Keratinocyte (primary cell): Measurements from ENCODE around the gene LHFPL2. TPM values are rescaled to one million over a fixed set of nuclear protein-coding genes. Genes with fewer than 3 reads are reported as not detected.

Experiments
- DNase-seq: peaks from one replicate; pipeline ENCODE4 v3.0.0-alpha.2; 2011; ENCODE audit warnings: low read depth, missing footprints, low spot score
- FAIRE-seq: peaks from 2 replicates; lab custom pipeline; 2011; peaks lifted over from hg19 to GRCh38; lab: Jason Lieb, UNC
- H2AFZ ChIP-seq: 2 replicates; pipeline ENCODE4 v1.6.0; 2012; ENCODE audit warnings: low read length, control low read depth, inconsistent platforms; ENCODE audit not compliant: control insufficient read depth
- H3K27ac ChIP-seq: 2 replicates; pipeline ENCODE4 v1.5.1; 2011; ENCODE audit warnings: low read length; ENCODE audit not compliant: control insufficient read depth, insufficient read depth
- H3K27me3 ChIP-seq: 3 replicates; pipeline ENCODE4 v1.6.0; 2011; ENCODE audit warnings: low read length; ENCODE audit not compliant: control insufficient read depth, insufficient read depth; ENCODE audit errors: extremely low read depth
- H3K36me3 ChIP-seq, 2 experiments: 2 replicates in 1 of 2; 3 replicates in 1 of 2; pipeline ENCODE4 v1.5.1; 2011; ENCODE audit warnings: low read length in 2 of 2, mild to moderate bottlenecking in 1 of 2; ENCODE audit not compliant: control insufficient read depth in 2 of 2, insufficient read depth in 2 of 2; ENCODE audit errors: extremely low read depth in 1 of 2
- H3K4me1 ChIP-seq: 3 replicates; pipeline ENCODE4 v1.5.1; 2011; ENCODE audit warnings: low read length; ENCODE audit not compliant: control insufficient read depth, insufficient read depth; ENCODE audit errors: extremely low read depth
- H3K4me2 ChIP-seq: 3 replicates; pipeline ENCODE4 v1.6.0; 2011; ENCODE audit warnings: low read depth, low read length; ENCODE audit not compliant: control insufficient read depth, insufficient read depth; ENCODE audit errors: extremely low read depth
- H3K4me3 ChIP-seq, 3 experiments: fragments of 200-600 bp in 1 of 3; sonication (generic) in 1 of 3; 2 replicates in 2 of 3; 3 replicates in 1 of 3; pipeline ENCODE4 v1.5.1; 2011 to 2016; ENCODE audit warnings: low read length in 3 of 3, mild to moderate bottlenecking in 3 of 3, control low read depth in 2 of 3, inconsistent platforms in 1 of 3, low read depth in 1 of 3, mixed read lengths in 1 of 3, mixed run types in 1 of 3, moderate library complexity in 1 of 3; ENCODE audit not compliant: control insufficient read depth in 2 of 3, insufficient read depth in 2 of 3; ENCODE audit errors: extremely low read depth in 1 of 3
- H3K79me2 ChIP-seq: 2 replicates; pipeline ENCODE4 v1.6.0; 2012; ENCODE audit warnings: low read length; ENCODE audit not compliant: control insufficient read depth, insufficient read depth
- H3K9ac ChIP-seq: 3 replicates; pipeline ENCODE4 v1.6.0; 2011; ENCODE audit warnings: low read length; ENCODE audit not compliant: control insufficient read depth, insufficient read depth; ENCODE audit errors: extremely low read depth
- H3K9me1 ChIP-seq: 3 replicates; pipeline ENCODE4 v1.6.0; 2011; ENCODE audit warnings: low read length; ENCODE audit not compliant: control insufficient read depth, insufficient read depth; ENCODE audit errors: extremely low read depth
- H3K9me3 ChIP-seq: 2 replicates; pipeline ENCODE4 v1.5.1; 2012; ENCODE audit warnings: low read depth, low read length; ENCODE audit not compliant: control insufficient read depth
- H4K20me1 ChIP-seq: 3 replicates; pipeline ENCODE4 v1.6.0; 2011; ENCODE audit warnings: low read length; ENCODE audit not compliant: control insufficient read depth, insufficient read depth; ENCODE audit errors: extremely low read depth
- CTCF ChIP-seq, 3 experiments: IDR thresholded peaks in 1 of 3; conservative IDR thresholded peaks in 1 of 3; optimal IDR thresholded peaks in 1 of 3; 2 replicates in 2 of 3; 3 replicates in 1 of 3; pipeline versions ENCODE3 to v1.5.1; 2011; ENCODE audit warnings: low read length in 3 of 3, mild to moderate bottlenecking in 3 of 3, moderate library complexity in 2 of 3, control low read depth in 1 of 3, inconsistent platforms in 1 of 3; ENCODE audit not compliant: insufficient read depth in 2 of 3; ENCODE audit errors: extremely low read depth in 1 of 3
- EZH2 ChIP-seq: IDR thresholded peaks from one replicate; pipeline ENCODE4 v1.6.1; 2012; ENCODE audit warnings: inconsistent platforms, mild to moderate bottlenecking, low read length, moderate library complexity
- dilution Hi-C: fragments of 300-500 bp; cut with MboI; formaldehyde crosslinking; loops from one replicate; pipeline ENCODE4 v1.7.0; 2020; ENCODE audit warnings: low sequenced_read_pairs; ENCODE audit not compliant: extremely low pct_ligation_motif_present
- polyA plus RNA-seq, 5 experiments: library from polyadenylated mRNA; depleted of rRNA in 3 of 5; stranded (reverse) in 3 of 5; stranded (forward) in 1 of 5; unstranded in 1 of 5; fragments of >200 nt; gene quantifications; 1 replicate in 1 of 5; 2 replicates in 3 of 5; 3 replicates in 1 of 5; pipeline versions ENCODE4 v1.2.1 to v1.2.3, GENCODE V29; 2011 to 2012; ENCODE audit warnings: missing spikeins in 2 of 5, low read depth in 1 of 5, low replicate concordance in 1 of 5

Gene LHFPL2
- polyA plus RNA-seq, 1 donor (not counting 4 experiments of a cell fraction or from before 2014, with no cell fraction given) = 11.4 TPM

GRCh38 chr5:78514427-78515330 lies 133.9 kb downstream of the LHFPL2 start:
- DNase-seq (no peak), FAIRE-seq (no peak)
- Histone ChIP-seq H3K27me3 (no peaks in the 10 kb centered on the region), H3K9me1 (no peaks in the 10 kb centered on the region), H4K20me1 (no peaks in the 10 kb centered on the region), H3K27ac (no peak overlapping the region), H3K4me3 (no peak overlapping the region), H3K36me3 (no peaks in the 10 kb centered on the region), H3K4me1 (peaks cover 20% of the 10 kb centered on the region), H3K9ac (no peak overlapping the region), H3K9me3 (no peaks in the 10 kb centered on the region), H3K79me2 (no peaks in the 10 kb centered on the region), H2AFZ (no peak overlapping the region), H3K4me2 (no peak overlapping the region)
- dilution Hi-C loops = no loop called here
- TF ChIP-seq CTCF (optimal IDR thresholded peaks at IDR 0.05 in 1 of 3, IDR thresholded peaks at IDR 0.05 in 1 of 3, conservative IDR thresholded peaks at IDR 0.05 in 1 of 3; ENCODE audit: extremely low read depth in 1 of 3, insufficient read depth in 2 of 3, low read length in 3 of 3) (no peak), EZH2 (no peak)

- no peak overlapping the region for H2AFZ ChIP-seq
- H3K4me2 ChIP-seq = no peak overlapping the region
- FAIRE-seq = no peak
- no peak overlapping the region for H3K27ac ChIP-seq
- H3K9me1 ChIP-seq = no peaks in the 10 kb centered on the region
- no peaks in the 10 kb centered on the region for H3K27me3 ChIP-seq
- H3K4me3 ChIP-seq = no peak overlapping the region
- no peak for DNase-seq
- H4K20me1 ChIP-seq = no peaks in the 10 kb centered on the region
- peaks cover 0 to 2% of the 10 kb centered on the region in 2 experiments for H3K36me3 ChIP-seq
- peaks cover 8% of the 10 kb centered on the region for H3K4me1 ChIP-seq
- no peaks in the 10 kb centered on the region for H3K9me3 ChIP-seq
- no peaks in the 10 kb centered on the region for H3K79me2 ChIP-seq
- no peak overlapping the region for H3K9ac ChIP-seq
- dilution Hi-C loops = no loop called here
- TF ChIP-seq CTCF (optimal IDR thresholded peaks at IDR 0.05 in 1 of 3, IDR thresholded peaks at IDR 0.05 in 1 of 3, conservative IDR thresholded peaks at IDR 0.05 in 1 of 3; ENCODE audit: extremely low read depth in 1 of 3, insufficient read depth in 2 of 3, low read length in 3 of 3) (no peak), EZH2 (no peak)
These were observed 135.1 kb downstream of the LHFPL2 start for GRCh38 chr5:78513441-78513840.
